Measurements from ENCODE around the gene TMEM132D.

TMEM132D gene

GRCh38 chr12:129025055-129025454 is 878.8 kb downstream of the TMEM132D start:
- no peak for DNase-seq
